RWPE1 (cell line): ENCODE results near the gene PTEN.

Experiments
- CTCF ChIA-PET: fragments of 350-600 bp; sonication (Branson Sonifier 250); formaldehyde crosslinking; extraction: SDS; loops from one replicate; lab custom pipeline; 2021; lab: Yijun Ruan, JAX
- POLR2A ChIA-PET: fragments of 400-600 bp; formaldehyde crosslinking; extraction: SDS; loops from one replicate; lab custom pipeline; 2020; ENCODE audit warnings: antibody characterized with exemption; ENCODE audit not compliant: low non-redundant PET; lab: Yijun Ruan, JAX
- DNase-seq: peaks from one replicate; pipeline ENCODE4 v3.0.0; 2012; ENCODE audit warnings: low spot score
- H3K27ac ChIP-seq: fragments of 450-650 bp; 2 replicates; pipeline ENCODE4 v1.5.1; 2017
- TF ChIP-seq, protein P1 (sequence below): fragments of 450-650 bp; conservative IDR thresholded peaks from 2 replicates; pipeline ENCODE4 v1.5.1; 2017; ENCODE audit warnings: low read depth, mild to moderate bottlenecking

The PTEN gene

DNA sequence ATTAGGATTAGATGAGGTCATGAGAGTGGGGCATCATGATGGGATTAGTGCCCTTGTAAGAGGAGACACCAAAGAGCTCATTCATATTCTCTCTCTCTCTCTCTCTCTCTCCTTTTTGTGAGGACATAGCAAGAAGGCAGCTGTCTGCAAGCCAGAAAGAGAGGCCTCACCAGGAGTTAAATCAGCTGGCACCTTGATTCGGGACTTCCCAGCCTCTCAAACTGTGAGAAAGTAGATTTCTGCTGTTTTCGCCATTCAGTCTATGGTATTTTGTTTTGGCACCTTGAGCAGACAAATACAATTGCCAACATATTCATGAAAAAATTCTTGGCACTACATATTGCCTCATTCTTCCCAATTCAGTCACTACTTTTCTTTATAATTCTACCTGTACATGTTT is 24.8 kb upstream of the PTEN start:
- H3K27ac ChIP-seq = no peak overlapping the region
- TF ChIP-seq, protein P1, sequence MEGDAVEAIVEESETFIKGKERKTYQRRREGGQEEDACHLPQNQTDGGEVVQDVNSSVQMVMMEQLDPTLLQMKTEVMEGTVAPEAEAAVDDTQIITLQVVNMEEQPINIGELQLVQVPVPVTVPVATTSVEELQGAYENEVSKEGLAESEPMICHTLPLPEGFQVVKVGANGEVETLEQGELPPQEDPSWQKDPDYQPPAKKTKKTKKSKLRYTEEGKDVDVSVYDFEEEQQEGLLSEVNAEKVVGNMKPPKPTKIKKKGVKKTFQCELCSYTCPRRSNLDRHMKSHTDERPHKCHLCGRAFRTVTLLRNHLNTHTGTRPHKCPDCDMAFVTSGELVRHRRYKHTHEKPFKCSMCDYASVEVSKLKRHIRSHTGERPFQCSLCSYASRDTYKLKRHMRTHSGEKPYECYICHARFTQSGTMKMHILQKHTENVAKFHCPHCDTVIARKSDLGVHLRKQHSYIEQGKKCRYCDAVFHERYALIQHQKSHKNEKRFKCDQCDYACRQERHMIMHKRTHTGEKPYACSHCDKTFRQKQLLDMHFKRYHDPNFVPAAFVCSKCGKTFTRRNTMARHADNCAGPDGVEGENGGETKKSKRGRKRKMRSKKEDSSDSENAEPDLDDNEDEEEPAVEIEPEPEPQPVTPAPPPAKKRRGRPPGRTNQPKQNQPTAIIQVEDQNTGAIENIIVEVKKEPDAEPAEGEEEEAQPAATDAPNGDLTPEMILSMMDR = no peak
- DNase-seq = no peak
- CTCF ChIA-PET = interaction anchor here (0.7 kb wide), 2 partner anchors 21 to 255 kb away, joined by 3 read pairs; no protein-coding TSS in a partner anchor
- POLR2A ChIA-PET = no interaction called here

- ChIA-PET CTCF (interaction anchor here (0.6 kb wide), 1 partner anchor 27 kb away, joined by 5 read pairs; no protein-coding TSS in a partner anchor), POLR2A (no interaction called here)
- H3K27ac ChIP-seq = no peak overlapping the region
- TF ChIP-seq, protein P1 = no peak
- no peak for DNase-seq
Measured at GRCh38 chr10:87841186-87841585, 22.2 kb upstream of the PTEN start.

GRCh38 chr10:87842220-87842641 is 21.2 kb upstream of the PTEN start:
- DNase-seq = peak; percentile 84
- no peak overlapping the region for H3K27ac ChIP-seq
- TF ChIP-seq, protein P1 = no peak
- POLR2A ChIA-PET = interaction anchor here (0.7 kb wide), 1 partner anchor 14 kb away, joined by 4 read pairs; no protein-coding TSS in a partner anchor
- CTCF ChIA-PET = no interaction called here

GRCh38 chr10:87842776-87843497 is 20.5 kb upstream of the PTEN start:
- TF ChIP-seq, protein P1 = no peak
- CTCF ChIA-PET = interaction anchor here (0.6 to 1.1 kb wide), 2 partner anchors 25 to 476 kb away, joined by 3 read pairs; partner anchors contain the start of gene ATAD1
- H3K27ac ChIP-seq = no peak overlapping the region
- POLR2A ChIA-PET = interaction anchor here (0.7 kb wide), 1 partner anchor 14 kb away, joined by 4 read pairs; no protein-coding TSS in a partner anchor
- DNase-seq = peak; percentile 45

DNA sequence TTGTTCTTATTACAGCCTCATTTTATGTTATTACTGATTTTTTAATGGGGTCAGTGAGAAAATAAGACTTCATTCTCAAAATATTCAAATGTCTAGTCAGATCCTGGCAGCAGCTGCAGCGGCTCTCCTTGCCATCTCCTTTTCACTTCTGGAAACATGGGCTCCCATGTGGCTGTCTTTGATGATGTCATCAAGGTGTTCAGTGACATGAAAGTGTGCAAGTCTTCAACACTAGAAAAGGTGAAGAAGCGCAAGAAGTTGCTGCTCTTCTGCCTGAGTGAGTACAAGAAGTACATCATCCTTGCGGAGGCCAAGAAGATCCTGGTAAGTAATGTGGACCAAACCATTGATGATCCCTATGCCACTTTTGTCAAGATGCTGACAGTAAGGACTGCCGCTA is 19.7 kb upstream of the PTEN start:
- no peak overlapping the region for H3K27ac ChIP-seq
- CTCF ChIA-PET = interaction anchor here (0.6 to 1.1 kb wide), 2 partner anchors 26 to 476 kb away, joined by 3 read pairs; partner anchors contain the start of gene ATAD1
- TF ChIP-seq, protein P1 = no peak
- POLR2A ChIA-PET = no interaction called here
- DNase-seq = no peak

DNA sequence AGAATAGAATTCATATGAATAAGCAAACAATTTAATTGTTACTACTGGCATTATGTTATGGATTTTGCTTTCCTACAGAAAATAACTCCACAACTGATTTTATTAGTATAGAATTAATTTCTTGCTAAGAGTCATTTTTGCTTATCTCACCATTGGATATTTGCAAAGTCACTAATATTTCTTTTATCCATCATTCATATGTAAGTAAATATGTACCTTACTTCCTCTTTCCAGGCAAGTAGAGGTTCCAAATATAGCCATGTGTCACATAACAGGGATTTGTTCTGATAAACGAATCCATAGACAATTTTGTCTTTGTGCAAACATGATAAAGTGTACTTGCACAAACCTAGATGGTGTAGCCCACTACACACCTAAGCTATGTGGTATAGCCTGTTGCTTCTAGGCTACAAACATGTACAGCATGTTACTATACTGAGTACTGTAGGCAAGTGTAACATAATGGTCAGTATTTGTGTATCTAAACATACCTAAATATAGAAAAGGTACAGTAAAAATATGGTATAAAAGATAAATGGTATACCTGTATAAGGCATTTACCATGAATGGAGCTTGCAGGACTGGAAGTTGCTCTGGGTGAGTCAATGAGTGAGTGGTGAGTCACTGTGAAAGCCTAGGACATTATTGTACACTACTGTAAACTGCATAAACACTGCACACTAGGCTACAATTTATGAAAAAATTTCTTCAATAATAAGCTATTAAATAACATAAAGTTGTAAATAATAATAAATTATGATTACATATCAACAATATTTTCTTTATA is 18.4 kb upstream of the PTEN start:
- no peak overlapping the region for H3K27ac ChIP-seq
- POLR2A ChIA-PET = interaction anchor here (0.8 kb wide), 1 partner anchor 27 kb away, joined by 4 read pairs; the partner anchor contains the start of gene ATAD1
- CTCF ChIA-PET = interaction anchor here (0.6 kb wide), 1 partner anchor 330 kb away, joined by 4 read pairs; no protein-coding TSS in a partner anchor
- TF ChIP-seq, protein P1 = no peak
- no peak for DNase-seq
